Measurements from ENCODE around the gene EPHA5.

The EPHA5 gene

GRCh38 chr4:65472531-65472930, 197.8 kb downstream of the EPHA5 start:
- DNase-seq: no peak

GRCh38 chr4:65467068-65467680, 203.1 kb downstream of the EPHA5 start:
- no peak for DNase-seq

GRCh38 chr4:65461781-65462180, 208.5 kb downstream of the EPHA5 start:
- no peak for DNase-seq

- no peak for DNase-seq
Observed at GRCh38 chr4:65457011-65457410, 213.3 kb downstream of the EPHA5 start.

- no peak for DNase-seq
Observed at GRCh38 chr4:65456579-65456978, 213.7 kb downstream of the EPHA5 start.

- no peak for DNase-seq
Observed at GRCh38 chr4:65453398-65453797, 216.9 kb downstream of the EPHA5 start.

- no peak for DNase-seq
Observed at GRCh38 chr4:65450899-65451298, 219.4 kb downstream of the EPHA5 start.

- no peak for DNase-seq
Observed at GRCh38 chr4:65437102-65437501, 233.2 kb downstream of the EPHA5 start.

- no peak for DNase-seq
Observed at GRCh38 chr4:65422109-65422508, 248.2 kb downstream of the EPHA5 start.

- DNase-seq: no peak
Observed at GRCh38 chr4:65420036-65420435, 250.3 kb downstream of the EPHA5 start.

GRCh38 chr4:65416891-65417290, 253.4 kb downstream of the EPHA5 start:
- peak; percentile 96 for DNase-seq

- DNase-seq: no peak
Observed at GRCh38 chr4:65407483-65407882, 262.8 kb downstream of the EPHA5 start.

GRCh38 chr4:65401083-65401482, 269.2 kb downstream of the EPHA5 start:
- DNase-seq: no peak

GRCh38 chr4:65399084-65399483, 271.2 kb downstream of the EPHA5 start:
- no peak for DNase-seq

- no peak for DNase-seq
Observed at GRCh38 chr4:65393078-65393477, 277.2 kb downstream of the EPHA5 start.

- peak; percentile 74 for DNase-seq
Observed at GRCh38 chr4:65392488-65392887, 277.8 kb downstream of the EPHA5 start.

GRCh38 chr4:65391814-65392213, 278.5 kb downstream of the EPHA5 start:
- DNase-seq: peak; percentile 37

- no peak for DNase-seq
Observed at GRCh38 chr4:65391382-65391781, 278.9 kb downstream of the EPHA5 start.

- no peak for DNase-seq
Observed at GRCh38 chr4:65386927-65387326, 283.4 kb downstream of the EPHA5 start.

- DNase-seq: no peak
Observed at GRCh38 chr4:65383589-65384305, 286.5 kb downstream of the EPHA5 start.

- DNase-seq: no peak
Observed at GRCh38 chr4:65381648-65382047, 288.6 kb downstream of the EPHA5 start.

- no peak for DNase-seq
Observed at GRCh38 chr4:65370709-65371108, 299.6 kb downstream of the EPHA5 start.

GRCh38 chr4:65367306-65367705, 303.0 kb downstream of the EPHA5 start:
- DNase-seq: no peak

- DNase-seq: no peak
Observed at GRCh38 chr4:65358914-65359313, 311.4 kb downstream of the EPHA5 start.

- no peak for DNase-seq
Observed at GRCh38 chr4:65353098-65353497, 317.2 kb downstream of the EPHA5 start.

Data from SHP77 treated with DMSO at 0.1 percent for 48 hours (cell line).